NT2/D1 (cell line): ENCODE data around the gene CCDC70.

Source experiments
- YY1 ChIP-seq: IDR thresholded peaks from 2 replicates; pipeline ENCODE4 v1.6.1; 2011; ENCODE audit not compliant: insufficient read length, insufficient read depth
- ZNF274 ChIP-seq: IDR thresholded peaks from 2 replicates; pipeline ENCODE4 v1.6.1; 2011; ENCODE audit warnings: mild to moderate bottlenecking, low read depth, low read length

DNA sequence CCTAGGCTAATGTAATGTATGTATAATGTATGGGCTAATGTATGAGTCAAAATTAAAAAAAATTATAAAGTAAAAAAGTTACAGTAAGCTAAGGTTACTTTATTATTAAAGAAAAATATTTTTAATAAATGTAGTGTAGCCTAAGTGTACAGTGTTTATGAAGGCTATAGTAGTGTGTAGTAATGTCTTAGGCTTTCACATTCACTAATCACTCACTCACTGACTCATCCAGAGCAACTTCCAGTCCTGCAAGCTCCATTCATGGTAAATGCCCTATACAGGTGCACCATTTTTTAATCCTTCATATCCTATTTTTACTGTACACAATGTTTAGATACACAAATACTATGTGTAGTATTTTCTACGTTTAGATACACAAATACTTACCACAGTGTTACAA, 15.0 kb upstream of the CCDC70 start:
- TF ChIP-seq YY1 (no peak), ZNF274 (no peak)
